HFFc6 (cell line): ENCODE data around the gene RGS18. TPM values are rescaled to one million over a fixed set of nuclear protein-coding genes. Genes with fewer than 3 reads are reported as not detected.

ENCODE experiments used
- DNase-seq: peaks from one replicate; pipeline ENCODE4 v3.0.0-alpha.2; 2018
- H3K27ac Mint-ChIP-seq: 2 replicates; pipeline ENCODE4 v1.8.0; 2020; ENCODE audit warnings: mild to moderate bottlenecking, mixed read lengths
- H3K27me3 Mint-ChIP-seq: 2 replicates; pipeline ENCODE4 v1.8.0; 2021; ENCODE audit warnings: mild to moderate bottlenecking, moderate library complexity, mixed read lengths; ENCODE audit not compliant: insufficient read depth
- H3K36me3 Mint-ChIP-seq: 2 replicates; pipeline ENCODE4 v1.8.0; 2021; ENCODE audit warnings: low read depth, mixed read lengths
- H3K4me1 Mint-ChIP-seq: 2 replicates; pipeline ENCODE4 v1.8.0; 2020; ENCODE audit warnings: low read depth, mixed read lengths
- H3K4me3 Mint-ChIP-seq: 2 replicates; pipeline ENCODE4 v1.8.0; 2020; ENCODE audit warnings: mild to moderate bottlenecking, moderate library complexity, mixed read lengths
- H3K9me3 Mint-ChIP-seq: 2 replicates; pipeline ENCODE4 v1.8.0; 2020; ENCODE audit warnings: mild to moderate bottlenecking, mixed read lengths
- total RNA-seq, 6 experiments: library from RNA; stranded (reverse); fragmentation: NEBNext Ultra II Directional; extraction: Animal tissue kit (Norgen Biotek cat#: 25700); gene quantifications; 2 replicates in 1 of 6; 3 replicates in 5 of 6; pipeline ENCODE4 v1.2.3, GENCODE V29; 2021
- TF ChIP-seq, protein P1 (sequence below): fragments of 200-600 bp; sonication (generic); IDR thresholded peaks from 2 replicates; pipeline ENCODE4 v1.5.0; 2021; ENCODE audit warnings: antibody characterized with exemption, mild to moderate bottlenecking

Gene RGS18
- total RNA-seq, 6 experiments from 2014 or later: not detected

DNA sequence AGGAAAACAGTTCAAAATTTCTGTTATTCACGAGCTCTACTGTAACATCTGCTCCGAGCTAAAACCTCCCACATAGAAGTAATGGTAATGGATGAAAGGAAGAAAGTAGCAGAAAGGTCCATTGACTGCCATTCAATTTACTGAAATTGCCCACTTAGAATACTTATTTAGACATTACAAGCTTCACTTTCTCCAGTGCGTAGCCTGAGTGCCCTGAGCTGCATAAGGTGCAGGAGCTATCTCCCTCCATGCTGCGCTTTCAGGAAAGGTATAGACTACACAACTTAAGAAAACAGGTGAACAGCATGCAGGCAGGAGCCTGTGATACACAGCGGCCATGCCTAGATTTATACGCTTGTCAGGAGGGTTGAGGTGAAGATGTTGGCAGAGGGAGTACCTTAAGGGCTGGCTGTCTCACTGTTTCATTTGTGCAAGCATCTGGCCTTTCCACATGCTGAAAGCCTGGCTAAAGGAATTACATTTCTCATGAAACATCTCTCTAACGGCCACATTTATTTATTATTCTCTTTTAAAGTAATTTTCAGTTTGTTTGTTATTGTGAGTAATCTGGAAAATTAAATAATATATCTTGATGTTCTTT, 74.7 kb downstream of the RGS18 start:
- Mint-ChIP-seq H3K27ac (no peak overlapping the region), H3K36me3 (no peaks in the 10 kb centered on the region), H3K9me3 (peaks cover 30% of the 10 kb centered on the region)

DNA sequence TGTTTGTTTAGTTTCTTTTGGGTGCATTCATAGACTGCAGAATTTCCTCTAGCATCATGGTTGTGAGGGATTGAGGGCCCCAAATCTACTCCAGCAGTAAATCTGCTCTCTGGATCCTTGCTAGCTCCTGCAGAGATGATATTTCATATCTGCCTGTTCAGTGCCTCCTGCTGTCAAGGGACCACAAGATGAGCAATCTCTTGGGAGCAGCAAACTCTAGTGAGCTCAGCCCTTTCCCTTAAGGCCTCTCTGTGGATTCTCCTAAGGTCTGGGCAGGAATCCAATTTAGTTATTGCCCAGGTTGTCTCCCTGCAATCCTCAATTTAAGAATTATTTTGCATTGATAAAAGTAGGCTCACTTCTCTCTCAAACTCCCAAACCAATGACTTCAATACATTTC, 76.9 kb downstream of the RGS18 start:
- DNase-seq: no peak
- Mint-ChIP-seq H3K36me3 (no peaks in the 10 kb centered on the region), H3K4me1 (no peaks in the 10 kb centered on the region), H3K27me3 (no peaks in the 10 kb centered on the region), H3K4me3 (no peak overlapping the region), H3K27ac (no peak overlapping the region), H3K9me3 (peaks cover 18% of the 10 kb centered on the region)
- TF ChIP-seq, protein P1, sequence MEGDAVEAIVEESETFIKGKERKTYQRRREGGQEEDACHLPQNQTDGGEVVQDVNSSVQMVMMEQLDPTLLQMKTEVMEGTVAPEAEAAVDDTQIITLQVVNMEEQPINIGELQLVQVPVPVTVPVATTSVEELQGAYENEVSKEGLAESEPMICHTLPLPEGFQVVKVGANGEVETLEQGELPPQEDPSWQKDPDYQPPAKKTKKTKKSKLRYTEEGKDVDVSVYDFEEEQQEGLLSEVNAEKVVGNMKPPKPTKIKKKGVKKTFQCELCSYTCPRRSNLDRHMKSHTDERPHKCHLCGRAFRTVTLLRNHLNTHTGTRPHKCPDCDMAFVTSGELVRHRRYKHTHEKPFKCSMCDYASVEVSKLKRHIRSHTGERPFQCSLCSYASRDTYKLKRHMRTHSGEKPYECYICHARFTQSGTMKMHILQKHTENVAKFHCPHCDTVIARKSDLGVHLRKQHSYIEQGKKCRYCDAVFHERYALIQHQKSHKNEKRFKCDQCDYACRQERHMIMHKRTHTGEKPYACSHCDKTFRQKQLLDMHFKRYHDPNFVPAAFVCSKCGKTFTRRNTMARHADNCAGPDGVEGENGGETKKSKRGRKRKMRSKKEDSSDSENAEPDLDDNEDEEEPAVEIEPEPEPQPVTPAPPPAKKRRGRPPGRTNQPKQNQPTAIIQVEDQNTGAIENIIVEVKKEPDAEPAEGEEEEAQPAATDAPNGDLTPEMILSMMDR: no peak

More for the DNA sequence above, 74.7 kb downstream of the RGS18 start:
- Mint-ChIP-seq H3K27me3 (no peaks in the 10 kb centered on the region), H3K4me3 (no peak overlapping the region), H3K4me1 (no peaks in the 10 kb centered on the region)
- TF ChIP-seq, protein P1: no peak
- no peak for DNase-seq

Other genes starting within 250 kb of the RGS18 start
- not detected for gene RGS21, start 158.5 kb downstream of the RGS18 start, total RNA-seq